HEK293 (cell line): ENCODE measurements around the gene PCDH9.

ENCODE experiments used
- CTCF ChIA-PET: fragments of 350-600 bp; formaldehyde crosslinking; extraction: SDS; loops from one replicate; lab custom pipeline; 2021; ENCODE audit warnings: antibody characterized with exemption; lab: Yijun Ruan, JAX
- POLR2A ChIA-PET: fragments of 300-600 bp; formaldehyde crosslinking; extraction: SDS; loops from one replicate; lab custom pipeline; 2020; ENCODE audit warnings: antibody characterized with exemption, inconsistent platforms; lab: Yijun Ruan, JAX
- H3K27ac ChIP-seq: fragments of 200-500 bp; sonication (Bioruptor generic); 2 replicates; pipeline ENCODE4 v1.5.1; 2014; ENCODE audit warnings: low read depth, low read length, control low read depth, inconsistent platforms; ENCODE audit errors: extremely low read depth
- H3K36me3 ChIP-seq, 2 experiments: fragments of 200-500 bp in 1 of 2; sonication (Bioruptor generic) in 1 of 2; 1 replicate in 1 of 2; 2 replicates in 1 of 2; pipeline ENCODE4 v1.5.1; 2014 to 2017; ENCODE audit warnings: inconsistent platforms in 2 of 2, low read length in 2 of 2; ENCODE audit not compliant: control insufficient read depth in 2 of 2, insufficient read depth in 1 of 2
- H3K4me1 ChIP-seq: fragments of 200-500 bp; sonication (Bioruptor generic); 2 replicates; pipeline ENCODE4 v1.5.1; 2014; ENCODE audit warnings: mild to moderate bottlenecking, low read length, inconsistent platforms; ENCODE audit not compliant: control insufficient read depth, insufficient read depth
- H3K4me3 ChIP-seq: 2 replicates; pipeline ENCODE4 v1.5.1; 2011; ENCODE audit warnings: low read depth, mild to moderate bottlenecking, control low read depth, low read length, moderate library complexity
- H3K9me3 ChIP-seq: fragments of 200-500 bp; sonication (Bioruptor generic); 2 replicates; pipeline ENCODE4 v1.5.1; 2014; ENCODE audit warnings: low read depth, low read length, inconsistent platforms; ENCODE audit not compliant: control insufficient read depth, insufficient read depth
- EGR2 ChIP-seq: fragments of 450-650 bp; formaldehyde crosslinking; IDR thresholded peaks from 2 replicates; pipeline ENCODE4 v1.5.1; 2016; ENCODE audit warnings: low read depth, missing biosample characterization, missing genetic modification characterization
- GLI4 ChIP-seq: fragments of 450-650 bp; formaldehyde crosslinking; IDR thresholded peaks from 2 replicates; pipeline ENCODE4 v1.5.1; 2016; ENCODE audit warnings: missing biosample characterization, missing genetic modification characterization
- HOXD13 ChIP-seq: sonication (generic); formaldehyde crosslinking; IDR thresholded peaks from 2 replicates; pipeline ENCODE4 v1.8.0; 2022; ENCODE audit warnings: missing genetic modification reagents, borderline replicate concordance
- IKZF3 ChIP-seq: fragments of 450-650 bp; IDR thresholded peaks from 2 replicates; pipeline ENCODE4 v1.5.0; 2018; ENCODE audit warnings: missing biosample characterization, mild to moderate bottlenecking, missing genetic modification characterization, moderate library complexity
- KLF1 ChIP-seq: fragments of 450-650 bp; formaldehyde crosslinking; IDR thresholded peaks from 2 replicates; pipeline ENCODE4 v1.5.1; 2016; ENCODE audit warnings: missing biosample characterization, missing genetic modification characterization
- KLF7 ChIP-seq: fragments of 450-650 bp; formaldehyde crosslinking; IDR thresholded peaks from 2 replicates; pipeline ENCODE4 v1.5.1; 2016; ENCODE audit warnings: missing biosample characterization, missing genetic modification characterization, borderline replicate concordance
- PBX3 ChIP-seq: sonication (generic); formaldehyde crosslinking; IDR thresholded peaks from 2 replicates; pipeline ENCODE4 v1.8.1; 2022; ENCODE audit warnings: mild to moderate bottlenecking, moderate library complexity, missing genetic modification reagents
- PRDM1 ChIP-seq: fragments of 450-650 bp; formaldehyde crosslinking; IDR thresholded peaks from 2 replicates; pipeline ENCODE4; 2016; ENCODE audit warnings: missing biosample characterization, missing genetic modification characterization
- SP2 ChIP-seq: fragments of 450-650 bp; formaldehyde crosslinking; IDR thresholded peaks from 2 replicates; pipeline ENCODE4 v1.5.1; 2016; ENCODE audit warnings: missing biosample characterization, missing genetic modification characterization
- ZBTB48 ChIP-seq: fragments of 450-650 bp; formaldehyde crosslinking; IDR thresholded peaks from 2 replicates; pipeline ENCODE4 v1.5.1; 2016; ENCODE audit warnings: missing biosample characterization, missing genetic modification characterization
- ZFP41 ChIP-seq: fragments of 450-650 bp; formaldehyde crosslinking; IDR thresholded peaks from 2 replicates; pipeline ENCODE4 v1.5.1; 2016; ENCODE audit warnings: missing biosample characterization, missing genetic modification characterization, borderline replicate concordance
- ZNF112 ChIP-seq: fragments of 450-650 bp; formaldehyde crosslinking; IDR thresholded peaks from 2 replicates; pipeline ENCODE4 v1.5.0; 2017; ENCODE audit warnings: missing biosample characterization, missing genetic modification characterization
- ZNF214 ChIP-seq: fragments of 450-650 bp; formaldehyde crosslinking; IDR thresholded peaks from 2 replicates; pipeline ENCODE4 v1.5.1; 2017; ENCODE audit warnings: missing biosample characterization, mild to moderate bottlenecking, missing genetic modification characterization, borderline replicate concordance
- ZNF292 ChIP-seq: fragments of 450-650 bp; formaldehyde crosslinking; IDR thresholded peaks from 2 replicates; pipeline ENCODE4 v1.5.1; 2016; ENCODE audit warnings: low read depth, missing biosample characterization, missing genetic modification characterization, borderline replicate concordance
- ZNF404 ChIP-seq: fragments of 450-650 bp; formaldehyde crosslinking; IDR thresholded peaks from 2 replicates; pipeline ENCODE4 v1.5.1; 2017; ENCODE audit warnings: missing biosample characterization, missing genetic modification characterization
- ZNF426 ChIP-seq: fragments of 450-650 bp; formaldehyde crosslinking; IDR thresholded peaks from 2 replicates; pipeline ENCODE4 v1.5.1; 2017; ENCODE audit warnings: missing biosample characterization, missing genetic modification characterization, mild to moderate bottlenecking, inconsistent platforms, moderate library complexity
- ZNF433 ChIP-seq: fragments of 450-650 bp; formaldehyde crosslinking; IDR thresholded peaks from 2 replicates; pipeline ENCODE4 v1.5.1; 2016; ENCODE audit warnings: missing biosample characterization, missing genetic modification characterization, low read depth
- ZNF585B ChIP-seq: fragments of 450-650 bp; formaldehyde crosslinking; IDR thresholded peaks from 2 replicates; pipeline ENCODE4 v1.5.1; 2016; ENCODE audit warnings: missing biosample characterization, missing genetic modification characterization
- ZNF654 ChIP-seq: fragments of 450-650 bp; formaldehyde crosslinking; IDR thresholded peaks from 2 replicates; pipeline ENCODE4 v1.5.1; 2016; ENCODE audit warnings: low read depth, missing biosample characterization, missing genetic modification characterization
- ZNF658 ChIP-seq: fragments of 450-650 bp; formaldehyde crosslinking; IDR thresholded peaks from 2 replicates; pipeline ENCODE4; 2016; ENCODE audit warnings: missing biosample characterization, missing genetic modification characterization
- ZNF707 ChIP-seq: fragments of 450-650 bp; formaldehyde crosslinking; IDR thresholded peaks from 2 replicates; pipeline ENCODE4 v1.5.1; 2016; ENCODE audit warnings: missing biosample characterization, missing genetic modification characterization
- ZNF791 ChIP-seq: fragments of 450-650 bp; formaldehyde crosslinking; IDR thresholded peaks from 2 replicates; pipeline ENCODE4 v1.5.1; 2016; ENCODE audit warnings: missing biosample characterization, missing genetic modification characterization
- ZSCAN5A ChIP-seq: fragments of 450-650 bp; formaldehyde crosslinking; IDR thresholded peaks from 2 replicates; pipeline ENCODE4 v1.5.1; 2016; ENCODE audit warnings: missing biosample characterization, missing genetic modification characterization
- TF ChIP-seq, protein P1 (sequence below): fragments of 450-650 bp; formaldehyde crosslinking; IDR thresholded peaks from 2 replicates; pipeline ENCODE4; 2016; ENCODE audit warnings: missing biosample characterization, missing genetic modification characterization
- TF ChIP-seq, protein P2 (sequence below): fragments of 450-650 bp; formaldehyde crosslinking; IDR thresholded peaks from 2 replicates; pipeline ENCODE4 v1.5.1; 2016; ENCODE audit warnings: missing biosample characterization, missing genetic modification characterization

PCDH9 gene

GRCh38 chr13:66338542-66338941 lies 891.6 kb downstream of the PCDH9 start:
- H3K4me1 ChIP-seq, result no peaks in the 10 kb centered on the region
- POLR2A ChIA-PET, result no interaction called here
- TF ChIP-seq ZNF585B (tag by site-specific recombination) (no peak), ZNF658 (no peak), KLF7 (no peak), SP2 (no peak), GLI4 (tag by site-specific recombination) (no peak), ZBTB48 (tag by site-specific recombination) (no peak), ZFP41 (tag by site-specific recombination) (no peak), ZNF433 (no peak), HOXD13 (no peak), KLF1 (tag by site-specific recombination) (no peak), ZNF654 (tag by site-specific recombination) (no peak), ZNF791 (tag by site-specific recombination) (no peak), ZNF426 (tag by site-specific recombination) (no peak)
- TF ChIP-seq, protein P1, sequence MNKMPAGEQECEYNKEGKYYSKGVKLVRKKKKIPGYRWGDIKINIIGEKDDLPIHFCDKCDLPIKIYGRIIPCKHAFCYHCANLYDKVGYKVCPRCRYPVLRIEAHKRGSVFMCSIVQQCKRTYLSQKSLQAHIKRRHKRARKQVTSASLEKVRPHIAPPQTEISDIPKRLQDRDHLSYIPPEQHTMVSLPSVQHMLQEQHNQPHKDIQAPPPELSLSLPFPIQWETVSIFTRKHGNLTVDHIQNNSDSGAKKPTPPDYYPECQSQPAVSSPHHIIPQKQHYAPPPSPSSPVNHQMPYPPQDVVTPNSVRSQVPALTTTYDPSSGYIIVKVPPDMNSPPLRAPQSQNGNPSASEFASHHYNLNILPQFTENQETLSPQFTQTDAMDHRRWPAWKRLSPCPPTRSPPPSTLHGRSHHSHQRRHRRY (tag by site-specific recombination), result no peak
- TF ChIP-seq, protein P2, sequence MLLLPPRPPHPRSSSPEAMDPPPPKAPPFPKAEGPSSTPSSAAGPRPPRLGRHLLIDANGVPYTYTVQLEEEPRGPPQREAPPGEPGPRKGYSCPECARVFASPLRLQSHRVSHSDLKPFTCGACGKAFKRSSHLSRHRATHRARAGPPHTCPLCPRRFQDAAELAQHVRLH, result no peak
- no peak overlapping the region for H3K4me3 ChIP-seq
- no peak overlapping the region for H3K27ac ChIP-seq
- CTCF ChIA-PET, result no interaction called here
- no peaks in the 10 kb centered on the region for H3K9me3 ChIP-seq
- H3K36me3 ChIP-seq, result no peaks in the 10 kb centered on the region

DNA sequence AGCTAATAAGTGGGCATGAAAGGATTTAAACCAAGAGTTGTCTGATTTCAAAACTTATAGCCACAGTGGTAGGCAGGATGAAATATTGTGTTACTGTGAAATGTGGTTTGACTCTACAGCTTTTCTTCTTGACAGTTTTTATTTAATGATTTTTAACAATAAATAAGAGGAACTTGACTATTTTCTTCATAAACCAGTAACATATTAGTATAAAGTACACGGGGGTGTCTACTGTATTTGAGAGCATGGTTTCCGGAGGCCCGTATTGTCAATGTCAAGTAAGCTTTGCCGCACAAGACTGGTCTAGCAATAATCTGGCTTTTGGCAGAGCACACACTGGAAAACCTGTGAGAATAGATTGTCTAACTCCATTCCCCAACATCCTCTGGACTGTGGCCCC lies 894.5 kb downstream of the PCDH9 start:
- POLR2A ChIA-PET, result no interaction called here
- CTCF ChIA-PET, result no interaction called here

GRCh38 chr13:66329988-66330451 lies 900.1 kb downstream of the PCDH9 start:
- POLR2A ChIA-PET, result no interaction called here
- H3K9me3 ChIP-seq, result no peaks in the 10 kb centered on the region
- CTCF ChIA-PET, result no interaction called here
- H3K4me1 ChIP-seq, result no peaks in the 10 kb centered on the region
- H3K4me3 ChIP-seq, result no peak overlapping the region
- H3K36me3 ChIP-seq, result no peaks in the 10 kb centered on the region
- H3K27ac ChIP-seq, result no peak overlapping the region
- TF ChIP-seq ZNF214 (tag by site-specific recombination) (no peak), PBX3 (no peak), ZNF292 (tag by site-specific recombination) (no peak), ZSCAN5A (no peak)
- TF ChIP-seq, all 188 proteins: peak for 0

More for the DNA sequence above, 894.5 kb downstream of the PCDH9 start:
- H3K4me3 ChIP-seq, result no peak overlapping the region
- no peaks in the 10 kb centered on the region for H3K9me3 ChIP-seq
- H3K4me1 ChIP-seq, result no peaks in the 10 kb centered on the region
- H3K27ac ChIP-seq, result no peak overlapping the region
- H3K36me3 ChIP-seq, result no peaks in the 10 kb centered on the region
- TF ChIP-seq ZNF404 (no peak), ZNF707 (tag by site-specific recombination) (no peak), ZNF433 (no peak), EGR2 (tag by site-specific recombination) (no peak), IKZF3 (no peak), ZNF112 (no peak), PRDM1 (tag by site-specific recombination) (no peak)
